ENCODE data around the gene RHBDD1. TPM values are rescaled to one million over a fixed set of nuclear protein-coding genes. Genes with fewer than 3 reads are reported as not detected.

The RHBDD1 gene
- 12.1 and 21.9 TPM in 2 replicates for total RNA-seq

GRCh38 chr2:226835796-226836547 is at the start of gene RHBDD1:
Gene RHBDD1 (plus strand): TSS chr2:226836054. CDS start chr2:226864694, 28,640 bp downstream.

GRCh38 chr2:226799211-226799975 is 36.5 kb upstream of the RHBDD1 start, which contains the start of gene IRS1:
Gene IRS1 (minus strand): TSS chr2:226799820. CDS start chr2:226798738, 1,082 bp downstream.

Other genes starting within 250 kb of the RHBDD1 start
- gene IRS1, start 36.2 kb upstream of the RHBDD1 start, total RNA-seq = 20.7 and 22.4 TPM in 2 replicates

Measured in hair follicular keratinocyte (primary cell).